H7 (cell line): Measurements from ENCODE around the gene MYOZ2. TPM values are rescaled to one million over a fixed set of nuclear protein-coding genes. Genes with fewer than 3 reads are reported as not detected.

ENCODE experiments used
- DNase-seq: peaks from one replicate; pipeline ENCODE4 v3.0.0; 2012
- H3K27me3 ChIP-seq: 2 replicates; pipeline ENCODE4 v1.6.0; 2011; ENCODE audit warnings: mild to moderate bottlenecking, low read length; ENCODE audit not compliant: control insufficient read depth, insufficient read depth
- H3K36me3 ChIP-seq: replicated peaks from 2 replicates; pipeline ENCODE4 v1.5.1; 2011; ENCODE audit warnings: low read length; ENCODE audit not compliant: control insufficient read depth, insufficient read depth
- H3K4me3 ChIP-seq: 2 replicates; pipeline ENCODE4 v1.5.1; 2011; ENCODE audit warnings: low read depth, mild to moderate bottlenecking, control low read depth, low read length, moderate library complexity; ENCODE audit not compliant: insufficient read depth
- total RNA-seq: library from RNA; depleted of rRNA; stranded (reverse); fragments of >200 nt; shearing (Covaris generic); gene quantifications from 2 replicates; pipeline ENCODE4 v1.2.3, GENCODE V29; 2014

MYOZ2 gene
- total RNA-seq, 1 experiment from 2014 or later, result not detected

DNA sequence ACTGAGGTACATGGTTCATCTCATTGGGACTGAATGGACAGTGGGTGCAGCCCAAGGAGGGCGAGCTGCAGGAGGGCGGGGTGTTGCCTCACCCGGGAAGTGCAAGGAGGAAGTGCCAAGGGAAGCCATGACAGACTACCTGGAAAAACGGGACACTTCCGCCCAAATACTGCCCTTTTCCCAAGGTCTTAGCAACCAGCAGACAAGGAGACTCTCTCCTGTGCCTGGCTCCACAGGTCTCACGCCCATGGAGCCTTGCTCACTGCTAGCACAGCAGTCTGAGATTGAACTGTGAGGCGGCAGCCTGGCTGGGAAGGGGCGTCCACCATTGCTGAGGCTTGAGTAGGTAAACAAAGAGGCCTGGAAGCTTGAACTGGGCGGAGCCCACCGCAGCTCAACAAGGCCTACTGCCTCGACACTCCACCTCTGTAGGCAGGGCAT lies 62.2 kb downstream of the MYOZ2 start:
- DNase-seq, result no peak
- Histone ChIP-seq H3K36me3 (no peaks in the 10 kb centered on the region), H3K4me3 (no peak overlapping the region), H3K27me3 (no peaks in the 10 kb centered on the region)

DNA sequence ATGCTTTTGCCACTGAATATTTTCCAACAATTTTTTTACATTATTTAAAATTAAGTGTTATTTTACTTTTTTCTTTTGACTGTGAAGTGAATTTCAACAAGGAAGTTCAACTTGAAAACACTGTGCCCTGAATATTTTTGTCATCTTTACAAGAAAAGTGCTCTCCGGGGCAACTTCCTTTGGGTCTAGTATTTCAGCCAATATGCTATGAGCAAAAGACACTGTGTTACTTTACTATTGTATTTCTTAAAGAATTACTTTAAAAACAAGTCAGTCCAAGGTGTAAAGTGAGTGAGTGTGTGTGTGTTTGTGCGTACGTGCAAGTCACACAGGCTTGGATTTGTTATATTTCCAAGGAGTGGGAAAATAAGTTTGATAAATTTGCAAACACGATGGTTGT lies 69.3 kb downstream of the MYOZ2 start:
- Histone ChIP-seq H3K4me3 (no peak overlapping the region), H3K36me3 (no peaks in the 10 kb centered on the region), H3K27me3 (no peaks in the 10 kb centered on the region)
- DNase-seq, result no peak

DNA sequence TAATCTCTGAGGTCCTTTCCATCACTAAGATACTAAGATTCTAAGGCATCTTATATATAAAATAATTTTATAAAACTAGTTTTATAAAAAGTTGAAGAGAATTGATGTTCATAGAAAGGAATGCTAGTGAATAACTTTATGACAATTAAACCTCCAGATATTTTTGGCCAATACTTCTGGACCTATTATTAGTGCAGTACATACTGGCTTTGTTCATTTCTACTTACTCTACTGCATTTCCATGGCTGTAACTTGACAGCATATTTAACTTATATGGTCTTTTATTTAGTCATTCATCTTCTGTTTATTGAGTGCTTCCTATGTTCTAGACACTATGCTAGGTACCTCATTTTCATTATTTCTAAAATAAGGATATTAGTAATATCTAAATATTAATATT lies 70.1 kb downstream of the MYOZ2 start:
- H3K27me3 ChIP-seq, result no peaks in the 10 kb centered on the region
- no peak for DNase-seq
- H3K4me3 ChIP-seq, result no peak overlapping the region
- no peaks in the 10 kb centered on the region for H3K36me3 ChIP-seq

- no peaks in the 10 kb centered on the region for H3K27me3 ChIP-seq
- no peak for DNase-seq
- H3K36me3 ChIP-seq, result no peaks in the 10 kb centered on the region
- no peak overlapping the region for H3K4me3 ChIP-seq
Measured at GRCh38 chr4:119206178-119206577, 70.5 kb downstream of the MYOZ2 start.

GRCh38 chr4:119207051-119207450 lies 71.4 kb downstream of the MYOZ2 start:
- DNase-seq, result no peak
- Histone ChIP-seq H3K36me3 (no peaks in the 10 kb centered on the region), H3K27me3 (no peaks in the 10 kb centered on the region), H3K4me3 (no peak overlapping the region)

DNA sequence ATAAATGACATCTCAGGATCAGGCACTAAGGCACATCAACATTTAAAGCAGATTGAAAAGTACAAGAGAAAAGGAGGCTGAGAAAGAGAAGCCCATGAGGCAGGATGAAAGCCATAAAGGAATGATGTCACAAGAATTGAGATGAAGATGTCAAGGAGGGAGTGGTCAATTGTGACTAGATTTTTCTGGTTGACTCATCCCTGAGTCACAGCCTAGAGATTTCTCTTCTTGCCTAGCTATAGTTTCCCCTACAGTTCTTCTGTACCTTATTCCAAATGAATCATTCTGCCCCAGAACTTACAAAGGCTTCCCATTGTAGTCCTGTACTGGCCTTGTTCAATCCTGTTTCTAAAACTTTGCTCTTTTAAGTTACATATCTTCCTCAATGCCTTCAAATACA lies 73.4 kb downstream of the MYOZ2 start:
- H3K4me3 ChIP-seq, result no peak overlapping the region
- H3K27me3 ChIP-seq, result no peaks in the 10 kb centered on the region
- no peaks in the 10 kb centered on the region for H3K36me3 ChIP-seq
- no peak for DNase-seq

DNA sequence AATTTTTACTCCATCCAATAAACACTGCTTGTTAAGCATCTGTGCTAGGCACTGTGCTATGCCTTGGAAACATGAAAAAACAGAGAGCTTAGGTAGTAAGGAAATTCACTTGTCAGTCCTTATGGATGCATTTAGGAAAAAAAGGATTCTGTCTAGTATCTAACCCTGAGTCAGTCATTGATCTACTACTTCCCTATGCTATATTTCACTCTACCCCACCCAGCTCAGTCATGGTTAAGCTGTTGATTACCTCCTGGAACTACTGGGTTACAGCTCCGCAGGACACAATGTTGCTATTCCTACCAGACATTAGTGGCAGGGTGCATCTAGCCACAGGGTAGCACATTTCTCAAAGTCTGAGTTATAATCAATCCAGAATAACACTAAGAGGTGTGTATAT lies 74.0 kb downstream of the MYOZ2 start:
- Histone ChIP-seq H3K4me3 (no peak overlapping the region), H3K27me3 (no peaks in the 10 kb centered on the region), H3K36me3 (no peaks in the 10 kb centered on the region)
- DNase-seq, result no peak

DNA sequence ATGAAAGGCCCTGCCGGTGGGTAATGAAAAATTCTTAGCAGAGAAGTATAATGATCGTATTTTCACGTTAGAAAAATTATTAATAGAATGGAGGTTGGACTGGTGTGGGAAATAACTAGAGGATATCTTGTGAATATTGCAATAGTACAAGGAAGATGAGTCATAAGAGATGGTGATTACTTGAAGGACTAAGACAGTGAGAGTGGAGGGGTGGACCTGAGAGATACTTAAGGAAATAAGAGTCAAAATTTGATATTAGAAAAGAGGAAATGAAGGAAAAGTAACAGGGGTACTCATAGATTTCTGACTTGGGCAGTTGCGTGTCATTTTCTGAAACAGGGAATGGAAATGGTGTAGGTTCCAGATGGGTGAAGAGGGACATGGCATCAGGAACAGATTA lies 75.1 kb downstream of the MYOZ2 start:
- Histone ChIP-seq H3K4me3 (no peak overlapping the region), H3K36me3 (no peaks in the 10 kb centered on the region), H3K27me3 (no peaks in the 10 kb centered on the region)
- no peak for DNase-seq

GRCh38 chr4:119211867-119212233 lies 76.2 kb downstream of the MYOZ2 start:
- Histone ChIP-seq H3K4me3 (peak overlapping the region; percentile 92), H3K27me3 (no peaks in the 10 kb centered on the region), H3K36me3 (no peaks in the 10 kb centered on the region)
- DNase-seq, result no peak

GRCh38 chr4:119212234-119212963 lies 76.8 kb downstream of the MYOZ2 start, which contains the start of gene USP53:
TSS of gene USP53 (plus strand) at chr4:119212713. CDS start at chr4:119239760, 27,047 bp downstream.
- no peaks in the 10 kb centered on the region for H3K27me3 ChIP-seq
- DNase-seq, result peak; percentile 96
- no peaks in the 10 kb centered on the region for H3K36me3 ChIP-seq
- H3K4me3 ChIP-seq, result peak within 1 kb of the TSS; percentile 92

DNA sequence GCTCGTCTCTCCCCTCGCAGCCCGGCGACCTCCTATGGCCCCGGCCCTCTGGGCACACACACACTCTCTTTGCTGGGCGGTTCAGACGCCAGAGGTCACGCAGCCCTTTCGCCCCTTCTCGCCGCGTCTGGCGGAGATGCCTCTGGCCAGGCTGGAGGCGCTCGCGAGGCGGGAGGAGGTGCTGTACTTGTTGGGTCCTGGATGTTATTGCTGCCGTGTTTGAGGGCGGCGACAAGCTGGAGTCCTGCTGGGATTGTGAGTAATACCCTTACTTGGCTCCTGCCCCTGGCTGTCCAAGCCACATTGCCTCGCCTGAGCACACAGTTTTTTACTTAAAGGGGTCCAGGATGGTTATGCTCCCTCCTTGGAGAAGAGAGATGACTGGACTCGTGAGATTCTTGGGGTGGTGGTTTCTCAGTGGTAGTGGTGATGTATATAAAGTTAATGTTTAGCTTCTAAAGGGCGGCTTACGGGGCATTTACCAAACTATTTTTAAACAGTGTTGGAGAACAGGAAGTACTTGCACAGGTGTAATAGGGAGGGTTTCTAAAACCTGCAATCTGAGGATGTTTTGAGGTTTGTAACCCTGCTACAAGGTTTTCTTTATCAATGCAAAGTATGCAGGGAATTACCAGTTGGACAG lies 77.5 kb downstream of the MYOZ2 start:
- no peaks in the 10 kb centered on the region for H3K27me3 ChIP-seq
- no peaks in the 10 kb centered on the region for H3K36me3 ChIP-seq
- DNase-seq, result peak; percentile 72
- H3K4me3 ChIP-seq, result peak overlapping the region; percentile 92

GRCh38 chr4:119218093-119218492 lies 82.5 kb downstream of the MYOZ2 start:
- Histone ChIP-seq H3K27me3 (no peaks in the 10 kb centered on the region), H3K36me3 (peaks cover 2% of the 10 kb centered on the region; the same call in 1 of the 2 replicates), H3K4me3 (no peak overlapping the region)
- DNase-seq, result no peak

DNA sequence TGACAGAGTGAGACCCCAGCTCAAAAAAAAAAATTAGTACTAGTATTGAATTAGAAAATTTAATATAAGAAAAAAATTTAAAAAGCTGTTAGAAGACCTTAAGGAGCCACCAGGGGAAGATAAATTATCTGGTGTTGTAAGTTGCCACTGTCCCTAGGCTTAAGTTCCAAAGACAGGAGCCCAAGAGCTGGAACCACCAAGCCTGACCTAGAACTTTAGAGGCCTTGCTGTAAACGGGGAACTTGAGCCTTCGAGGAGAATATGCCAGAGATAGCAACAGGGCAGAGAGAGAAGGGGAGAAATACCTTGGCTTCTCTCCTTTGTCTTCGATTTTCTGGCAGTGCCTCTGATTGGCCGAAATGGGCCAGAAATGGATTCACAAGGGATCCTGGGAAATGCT lies 85.8 kb downstream of the MYOZ2 start:
- DNase-seq, result no peak
- Histone ChIP-seq H3K27me3 (no peaks in the 10 kb centered on the region), H3K4me3 (no peak overlapping the region), H3K36me3 (peaks cover 2% of the 10 kb centered on the region; the same call in 1 of the 2 replicates)

DNA sequence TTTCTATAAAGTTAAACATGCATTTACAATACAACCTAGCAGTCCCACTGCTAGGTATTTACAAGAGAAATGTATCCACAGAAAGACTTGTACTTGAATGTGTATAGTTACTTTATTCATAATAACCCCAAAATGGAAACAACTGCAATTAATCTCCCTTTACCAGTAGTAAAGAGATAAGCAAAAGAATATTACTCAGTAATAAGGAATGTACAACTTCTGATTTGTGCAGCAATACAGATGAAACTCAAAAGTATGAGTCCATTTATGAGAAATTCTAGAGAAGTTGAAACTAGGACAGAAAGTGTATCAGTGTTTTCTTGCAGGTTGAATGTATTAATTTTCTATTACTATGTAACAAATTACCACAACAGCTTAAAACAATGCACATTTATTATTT lies 92.1 kb downstream of the MYOZ2 start:
- Histone ChIP-seq H3K4me3 (no peak overlapping the region), H3K36me3 (peaks cover 1% of the 10 kb centered on the region; the same call in 1 of the 2 replicates), H3K27me3 (no peaks in the 10 kb centered on the region)
- DNase-seq, result no peak

GRCh38 chr4:119228406-119228805 lies 92.8 kb downstream of the MYOZ2 start:
- Histone ChIP-seq H3K27me3 (no peaks in the 10 kb centered on the region), H3K4me3 (no peak overlapping the region), H3K36me3 (peaks cover 1% of the 10 kb centered on the region; the same call in 1 of the 2 replicates)
- no peak for DNase-seq
